H9 (cell line): ENCODE measurements around the gene VPS18. TPM values are rescaled to one million over a fixed set of nuclear protein-coding genes. Genes with fewer than 3 reads are reported as not detected.

Experiments
- DNase-seq: peaks from one replicate; pipeline ENCODE4 v3.0.0-alpha.2; 2017
- H2AFZ ChIP-seq: one replicate; pipeline ENCODE4 v1.6.1; 2013; ENCODE audit warnings: mild to moderate bottlenecking, low read length, control low read depth, moderate library complexity
- H2AK5ac ChIP-seq: 2 replicates; pipeline ENCODE4 v1.6.1; 2013; ENCODE audit warnings: low read length, control low read depth, mixed read lengths; ENCODE audit not compliant: insufficient read length
- H2BK120ac ChIP-seq: one replicate; pipeline ENCODE4 v1.6.1; 2013; ENCODE audit warnings: low read depth, mild to moderate bottlenecking, low read length, control low read depth, inconsistent platforms; ENCODE audit not compliant: poor library complexity, severe bottlenecking
- H2BK12ac ChIP-seq: 2 replicates; pipeline ENCODE4 v1.6.1; 2013; ENCODE audit warnings: low read length, control low read depth, mixed read lengths, low read depth; ENCODE audit not compliant: insufficient read length
- H2BK15ac ChIP-seq: 2 replicates; pipeline ENCODE4 v1.6.1; 2013; ENCODE audit warnings: low read depth, low read length, control low read depth
- H2BK20ac ChIP-seq: one replicate; pipeline ENCODE4 v1.6.1; 2013; ENCODE audit warnings: low read depth, mild to moderate bottlenecking, low read length, control low read depth, inconsistent platforms; ENCODE audit not compliant: poor library complexity, severe bottlenecking
- H2BK5ac ChIP-seq: 2 replicates; pipeline ENCODE4 v1.6.1; 2013; ENCODE audit warnings: low read length, control low read depth, mixed read lengths; ENCODE audit not compliant: insufficient read length
- H3K14ac ChIP-seq: 2 replicates; pipeline ENCODE4 v1.6.1; 2013; ENCODE audit warnings: low read length, control low read depth; ENCODE audit not compliant: insufficient read depth
- H3K18ac ChIP-seq: 2 replicates; pipeline ENCODE4 v1.6.1; 2013; ENCODE audit warnings: low read depth, mild to moderate bottlenecking, mixed read lengths, low read length, control low read depth; ENCODE audit not compliant: insufficient read length
- H3K23ac ChIP-seq: 2 replicates; pipeline ENCODE4 v1.6.1; 2013; ENCODE audit warnings: low read length, control low read depth, mixed read lengths, low read depth; ENCODE audit not compliant: insufficient read length
- H3K23me2 ChIP-seq: 2 replicates; pipeline ENCODE4 v1.6.1; 2013; ENCODE audit warnings: low read depth, mild to moderate bottlenecking, mixed read lengths, low read length, control low read depth; ENCODE audit not compliant: insufficient read length, poor library complexity, severe bottlenecking
- H3K27ac ChIP-seq: 2 replicates; pipeline ENCODE4 v1.5.1; 2013; ENCODE audit warnings: low read length, control low read depth, mixed read lengths, low read depth; ENCODE audit not compliant: insufficient read length
- H3K27me3 ChIP-seq: 2 replicates; pipeline ENCODE4 v1.6.1; 2013; ENCODE audit warnings: low read length, control low read depth, inconsistent platforms; ENCODE audit not compliant: insufficient read depth
- H3K4ac ChIP-seq: 2 replicates; pipeline ENCODE4 v1.6.1; 2013; ENCODE audit warnings: low read depth, mild to moderate bottlenecking, control low read depth, inconsistent platforms, low read length, moderate library complexity
- H3K4me1 ChIP-seq: 2 replicates; pipeline ENCODE4 v1.6.1; 2013; ENCODE audit warnings: low read length, control low read depth, inconsistent platforms; ENCODE audit not compliant: insufficient read depth
- H3K4me2 ChIP-seq: 2 replicates; pipeline ENCODE4 v1.6.1; 2013; ENCODE audit warnings: low read length, control low read depth, mixed read lengths; ENCODE audit not compliant: insufficient read length, insufficient read depth
- H3K56ac ChIP-seq: 2 replicates; pipeline ENCODE4 v1.6.1; 2013; ENCODE audit warnings: low read depth, mild to moderate bottlenecking, mixed read lengths, low read length, control low read depth; ENCODE audit not compliant: insufficient read length
- H3K79me1 ChIP-seq: 2 replicates; pipeline ENCODE4 v1.6.1; 2013; ENCODE audit warnings: low read depth, mild to moderate bottlenecking, moderate library complexity, low read length, control low read depth, inconsistent platforms; ENCODE audit not compliant: insufficient read depth, poor library complexity, severe bottlenecking
- H3K79me2 ChIP-seq: 2 replicates; pipeline ENCODE4 v1.6.1; 2013; ENCODE audit warnings: low read length, control low read depth, inconsistent platforms; ENCODE audit not compliant: insufficient read depth
- H3K9ac ChIP-seq: 2 replicates; pipeline ENCODE4 v1.6.1; 2013; ENCODE audit warnings: low read length, control low read depth, mixed read lengths; ENCODE audit not compliant: insufficient read length; ENCODE audit errors: extremely low read depth
- H3K9me3 ChIP-seq: one replicate; pipeline ENCODE4 v1.6.1; 2013; ENCODE audit warnings: low read depth, low read length, inconsistent platforms; ENCODE audit not compliant: control insufficient read depth
- H3T11ph ChIP-seq: one replicate; pipeline ENCODE4 v1.6.1; 2013; ENCODE audit warnings: mild to moderate bottlenecking, low read length, control low read depth, inconsistent platforms
- H4K20me1 ChIP-seq: one replicate; pipeline ENCODE4 v1.6.1; 2013; ENCODE audit not compliant: control insufficient read depth, insufficient read length, insufficient read depth
- H4K5ac ChIP-seq: 2 replicates; pipeline ENCODE4 v1.6.1; 2013; ENCODE audit warnings: low read depth, mild to moderate bottlenecking, mixed read lengths, low read length, control low read depth; ENCODE audit not compliant: insufficient read length
- H4K8ac ChIP-seq: replicated peaks from 2 replicates; pipeline ENCODE4 v1.6.1; 2013; ENCODE audit warnings: low read length, control low read depth, mixed read lengths, low read depth; ENCODE audit not compliant: insufficient read length
- H4K91ac ChIP-seq: 2 replicates; pipeline ENCODE4 v1.6.1; 2013; ENCODE audit warnings: low read depth, mild to moderate bottlenecking, moderate library complexity, mixed read lengths, low read length, control low read depth; ENCODE audit not compliant: insufficient read length
- H3K27ac Mint-ChIP-seq, 3 experiments: 2 replicates in 2 of 3; 3 replicates in 1 of 3; pipeline ENCODE4 v1.8.0; 2020 to 2021; ENCODE audit warnings: mixed read lengths in 3 of 3, mild to moderate bottlenecking in 1 of 3, moderate library complexity in 1 of 3
- H3K27me3 Mint-ChIP-seq: 2 replicates; pipeline ENCODE4 v1.8.0; 2021; ENCODE audit warnings: low read depth, mild to moderate bottlenecking, moderate library complexity, mixed read lengths
- H3K36me3 Mint-ChIP-seq, 3 experiments: 2 replicates in 2 of 3; 3 replicates in 1 of 3; pipeline ENCODE4 v1.8.0; 2020 to 2021; ENCODE audit warnings: low read depth in 3 of 3, mixed read lengths in 3 of 3; ENCODE audit not compliant: insufficient read depth in 1 of 3
- H3K4me1 Mint-ChIP-seq, 2 experiments: 2 replicates each; pipeline ENCODE4 v1.8.0; 2020; ENCODE audit warnings: mixed read lengths in 2 of 2
- H3K4me3 Mint-ChIP-seq, 2 experiments: 2 replicates in 1 of 2; 3 replicates in 1 of 2; pipeline ENCODE4 v1.8.0; 2020 to 2021; ENCODE audit warnings: mild to moderate bottlenecking in 2 of 2, mixed read lengths in 2 of 2, moderate library complexity in 1 of 2
- H3K9me3 Mint-ChIP-seq, 2 experiments: 2 replicates in 1 of 2; 3 replicates in 1 of 2; pipeline ENCODE4 v1.8.0; 2020; ENCODE audit warnings: mild to moderate bottlenecking in 2 of 2, mixed read lengths in 2 of 2, moderate library complexity in 1 of 2
- CTCF ChIP-seq: fragments of 200-600 bp; sonication (generic); conservative IDR thresholded peaks from 3 replicates; pipeline ENCODE4 v1.8.0; 2021; ENCODE audit warnings: antibody characterized with exemption, mild to moderate bottlenecking
- WGBS: extraction: QIAGEN DNeasy Blood & Tissue Kit; methylation state at CpG from one replicate; pipeline ENCODE4 v1.1.7; 2013; ENCODE audit warnings: missing lambda C conversion rate, low lambda C conversion rate, mixed read lengths; ENCODE audit not compliant: insufficient read length; ENCODE audit errors: extremely low coverage; 5-methylcytosine and 5-hydroxymethylcytosine counted together
- total RNA-seq: library from RNA; stranded (reverse); gene quantifications from 2 replicates; pipeline ENCODE4 v1.2.1, GENCODE V29; 2021

Gene VPS18
- total RNA-seq, 1 experiment from 2014 or later: 45.0 TPM

- TF ChIP-seq CTCF: no peak
Observed at GRCh38 chr15:40853241-40853890, 40.9 kb upstream of the VPS18 start.

More at GRCh38 chr15:40853241-40853890, 40.9 kb upstream of the VPS18 start:
- H3K56ac ChIP-seq: no peak overlapping the region
- H2BK20ac ChIP-seq: no peak overlapping the region
- no peak overlapping the region for H2AK5ac ChIP-seq
- no peak overlapping the region for H3K18ac ChIP-seq
- Mint-ChIP-seq H3K36me3 (peaks cover 25 to 79% (median 78%) of the 10 kb centered on the region in 3 experiments; a peak in 6 of 7 replicates), H3K4me1 (peaks cover 9 to 10% of the 10 kb centered on the region in 2 experiments), H3K27me3 (no peaks in the 10 kb centered on the region), H3K9me3 (no peaks in the 10 kb centered on the region), H3K4me3 (no peak overlapping the region), H3K27ac (no peak overlapping the region)
- no peaks in the 10 kb centered on the region for H3K79me2 ChIP-seq
- no peaks in the 10 kb centered on the region for H4K20me1 ChIP-seq
- DNase-seq: no peak
- H3K9me3 ChIP-seq: no peaks in the 10 kb centered on the region
- no peak overlapping the region for H4K8ac ChIP-seq
- WGBS: no CpG with 5 or more reads among the region's 16 CpGs
- H3K4ac ChIP-seq: no peak overlapping the region
- H3K27ac ChIP-seq: no peak overlapping the region
- H3T11ph ChIP-seq: no peak overlapping the region
- H4K91ac ChIP-seq: no peak overlapping the region
- H3K4me1 ChIP-seq: no peaks in the 10 kb centered on the region
- H3K27me3 ChIP-seq: no peaks in the 10 kb centered on the region
- no peak overlapping the region for H2BK120ac ChIP-seq
- no peaks in the 10 kb centered on the region for H3K23me2 ChIP-seq
- no peak overlapping the region for H3K9ac ChIP-seq
- no peak overlapping the region for H4K5ac ChIP-seq
- no peak overlapping the region for H3K14ac ChIP-seq
- no peak overlapping the region for H3K4me2 ChIP-seq
- H2BK15ac ChIP-seq: no peak overlapping the region
- no peak overlapping the region for H2AFZ ChIP-seq
- no peaks in the 10 kb centered on the region for H3K79me1 ChIP-seq
- no peak overlapping the region for H2BK5ac ChIP-seq
- H2BK12ac ChIP-seq: no peak overlapping the region
- no peak overlapping the region for H3K23ac ChIP-seq
